AG09309 (cell line): ENCODE measurements around the gene UBE2H.

Experiments used
- DNase-seq: peaks from one replicate; pipeline ENCODE4 v3.0.0-alpha.2; 2010; ENCODE audit warnings: low read depth
- H3K4me3 ChIP-seq: 2 replicates; pipeline ENCODE4 v1.5.1; 2011; ENCODE audit warnings: mild to moderate bottlenecking, low read depth, low read length, moderate library complexity; ENCODE audit not compliant: control insufficient read depth
- CTCF ChIP-seq: IDR thresholded peaks from 2 replicates; pipeline ENCODE4 v1.5.1; 2011; ENCODE audit warnings: mild to moderate bottlenecking, low read depth, low read length, inconsistent platforms; ENCODE audit not compliant: insufficient read depth, control insufficient read depth; ENCODE audit errors: missing control alignments

UBE2H gene

GRCh38 chr7:129950191-129950932, 2.4 kb downstream of the UBE2H start:
- TF ChIP-seq CTCF, result no peak
- no peak for DNase-seq
- H3K4me3 ChIP-seq, result peak overlapping the region; percentile 91

DNA sequence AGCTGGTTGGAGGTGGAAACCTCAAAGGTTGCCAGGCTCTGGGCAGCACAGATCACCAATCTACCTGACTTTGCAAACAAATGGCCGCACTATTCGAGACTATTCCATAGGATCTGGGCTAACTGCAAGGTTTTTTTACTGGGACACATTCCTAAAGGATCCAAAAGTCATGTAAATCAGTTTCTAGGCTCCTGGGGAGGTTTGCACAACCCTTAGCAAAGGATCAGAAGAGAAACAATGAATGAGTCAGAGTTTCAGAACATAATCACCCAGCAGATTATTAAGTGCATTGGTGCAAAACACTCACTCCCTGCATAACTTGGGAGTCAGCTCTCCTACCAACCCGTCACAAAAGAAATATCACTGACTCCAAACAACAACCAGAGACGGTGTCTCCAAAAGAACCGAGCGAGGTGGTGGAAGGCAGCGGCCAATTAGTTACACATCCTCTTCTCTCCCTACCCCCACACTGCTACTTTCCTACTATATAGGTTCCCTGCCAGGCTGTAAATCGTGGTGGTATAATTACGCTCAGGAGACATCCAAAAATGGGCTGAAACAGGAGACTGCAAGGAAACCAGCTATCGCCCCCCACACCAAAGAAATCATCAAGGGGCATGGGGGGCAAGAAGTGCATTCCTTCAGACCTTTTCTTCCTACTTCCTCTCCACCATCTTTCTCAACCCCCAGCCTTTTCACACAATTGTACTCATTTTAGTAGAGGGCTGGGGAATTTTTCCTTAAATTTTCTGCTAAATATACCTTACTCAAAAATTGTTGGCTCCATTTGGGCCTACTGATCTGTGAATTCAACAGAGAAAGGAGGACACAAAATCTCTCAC, 3.2 kb downstream of the UBE2H start:
- no peak for TF ChIP-seq CTCF
- no peak for DNase-seq
- H3K4me3 ChIP-seq, result peak overlapping the region; percentile 91

GRCh38 chr7:129948877-129949291, 3.9 kb downstream of the UBE2H start:
- no peak for DNase-seq
- H3K4me3 ChIP-seq, result peak overlapping the region; percentile 91
- no peak for TF ChIP-seq CTCF

DNA sequence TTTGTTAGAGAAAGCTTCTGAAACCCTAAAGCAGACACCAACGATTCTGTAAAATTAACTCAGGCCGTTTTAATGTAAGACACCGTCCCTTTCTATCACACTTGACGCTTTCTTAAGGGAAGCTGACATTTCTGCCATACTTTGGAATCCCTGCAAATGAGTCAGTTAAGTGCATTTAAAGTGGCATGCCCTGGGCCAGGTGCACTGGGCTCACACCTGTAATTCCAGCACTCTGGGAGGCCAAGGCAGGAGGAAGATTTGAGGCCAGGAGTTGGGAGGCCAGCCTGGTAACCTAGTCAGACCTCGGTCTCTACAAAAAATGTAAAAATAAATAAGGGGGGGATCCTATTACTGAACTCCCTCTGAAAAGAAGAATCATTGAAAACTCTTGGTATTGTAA, 4.4 kb downstream of the UBE2H start:
- TF ChIP-seq CTCF, result no peak
- no peak for DNase-seq
- H3K4me3 ChIP-seq, result no peak overlapping the region

- no peak for DNase-seq
- no peak overlapping the region for H3K4me3 ChIP-seq
- TF ChIP-seq CTCF, result no peak
Observed at GRCh38 chr7:129947701-129948100, 5.1 kb downstream of the UBE2H start.

- no peak for TF ChIP-seq CTCF
- no peak for DNase-seq
- H3K4me3 ChIP-seq, result no peak overlapping the region
Observed at GRCh38 chr7:129947049-129947448, 5.7 kb downstream of the UBE2H start.
